ENCODE measurements around the gene NRARP.
A peak's percentile ranks its signal among the peaks of the same experiment; 100 is the strongest.

NRARP gene

GRCh38 chr9:137321726-137322361, 19.8 kb upstream of the NRARP start:
- DNase-seq, result no peak

DNA sequence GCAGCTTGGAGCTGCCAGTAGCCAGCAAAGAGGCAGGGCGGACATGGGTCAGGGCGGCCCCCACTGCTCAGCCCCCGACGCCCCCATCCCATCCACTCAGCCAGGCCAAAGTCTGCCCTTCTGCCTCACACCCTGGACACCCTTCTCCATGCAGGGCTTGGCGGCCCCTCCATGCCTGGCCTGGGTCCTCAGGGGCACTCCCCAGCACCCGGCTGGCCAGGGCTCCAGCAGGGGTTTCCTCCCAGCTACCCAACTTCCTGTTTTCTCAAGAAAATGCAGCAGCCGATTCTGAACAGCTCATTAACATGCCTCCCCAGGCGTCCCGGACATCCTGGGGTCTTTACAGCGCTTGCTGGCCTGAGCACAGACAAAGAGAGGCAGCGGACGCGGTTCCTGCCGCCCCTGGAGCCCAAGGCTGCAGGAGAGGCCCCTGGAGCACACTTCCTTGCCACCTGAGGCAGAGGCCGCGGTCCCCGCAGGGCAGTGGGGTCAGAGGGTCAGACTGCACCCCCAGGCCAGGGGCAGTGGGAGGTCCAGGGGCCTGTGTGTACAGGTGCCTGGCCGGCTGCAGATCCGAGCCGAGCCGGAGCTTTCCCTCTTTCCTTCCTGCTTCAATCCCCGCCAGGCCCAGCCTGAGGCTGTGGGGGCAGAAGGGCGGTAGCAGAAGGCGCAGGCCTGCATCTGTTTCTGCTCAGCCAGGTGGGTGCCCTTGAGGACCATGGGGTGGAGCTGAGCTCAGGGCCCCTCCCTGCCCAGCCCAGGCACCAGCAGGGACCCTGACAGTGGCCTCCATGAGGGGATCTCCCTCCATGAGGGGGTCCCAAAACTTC, 18.7 kb upstream of the NRARP start:
- peak; percentile 45 for DNase-seq

GRCh38 chr9:137319739-137320551, 17.9 kb upstream of the NRARP start:
- no peak for DNase-seq

- DNase-seq, result peak; percentile 55
Observed at GRCh38 chr9:137319011-137319738, 17.1 kb upstream of the NRARP start.

DNA sequence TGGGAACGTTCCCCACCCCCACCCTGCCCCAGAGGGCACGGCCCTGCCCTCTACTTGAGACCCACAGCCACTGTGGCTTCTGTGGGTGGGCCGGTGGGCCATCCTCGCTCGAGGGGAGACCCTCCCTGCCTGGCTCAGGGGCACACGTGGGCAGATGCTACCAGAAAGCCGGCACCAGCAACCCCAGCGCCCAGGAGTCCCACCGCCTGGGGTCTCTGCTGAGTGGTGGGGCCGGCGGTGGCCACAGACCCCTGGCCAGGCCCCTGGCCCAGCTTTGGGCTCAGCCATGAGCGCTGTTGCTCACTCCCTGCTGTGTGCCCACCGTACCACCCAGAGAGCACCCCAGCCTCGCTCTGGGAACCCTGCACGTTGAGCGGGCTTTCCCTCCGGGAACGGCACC, 16.5 kb upstream of the NRARP start:
- no peak for DNase-seq

- DNase-seq, result no peak
Observed at GRCh38 chr9:137317718-137318511, 15.8 kb upstream of the NRARP start.

DNA sequence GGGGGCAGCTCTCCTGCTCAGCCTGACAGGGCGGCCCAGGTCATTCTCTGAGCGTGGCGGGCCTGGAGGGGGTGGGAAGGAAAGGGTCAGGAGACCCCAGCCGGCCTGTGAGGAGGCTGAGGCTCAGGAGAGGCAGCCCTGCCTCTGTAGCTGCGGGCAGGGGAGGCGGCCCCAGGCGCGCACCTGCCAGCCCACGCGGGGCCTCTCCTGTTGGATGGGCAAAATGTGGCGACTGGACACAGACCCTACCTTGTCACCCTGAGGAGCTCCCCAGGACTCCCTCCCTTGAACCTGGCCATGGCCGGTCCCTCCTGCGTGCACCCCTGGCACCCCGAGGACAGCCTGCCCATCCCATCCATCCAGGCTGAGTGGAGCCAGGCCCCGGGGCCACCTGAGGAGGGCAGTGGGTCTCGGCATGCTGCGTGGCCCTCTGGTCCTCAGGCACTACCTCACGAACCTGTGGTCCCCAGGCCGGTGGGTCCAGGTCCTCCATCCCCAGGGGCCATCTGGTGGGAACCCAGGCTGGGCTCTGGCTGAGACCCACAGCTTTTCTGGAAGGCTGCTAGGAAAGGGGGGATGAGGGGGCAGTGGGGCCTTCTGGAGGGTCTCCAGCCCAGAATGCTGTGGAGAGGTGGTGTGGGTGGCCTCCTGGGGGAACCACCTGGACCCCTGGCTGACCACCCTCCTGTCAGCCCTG, 15.1 kb upstream of the NRARP start:
- no peak for DNase-seq

GRCh38 chr9:137316012-137316981, 14.2 kb upstream of the NRARP start:
- DNase-seq, result peak; percentile 68

DNA sequence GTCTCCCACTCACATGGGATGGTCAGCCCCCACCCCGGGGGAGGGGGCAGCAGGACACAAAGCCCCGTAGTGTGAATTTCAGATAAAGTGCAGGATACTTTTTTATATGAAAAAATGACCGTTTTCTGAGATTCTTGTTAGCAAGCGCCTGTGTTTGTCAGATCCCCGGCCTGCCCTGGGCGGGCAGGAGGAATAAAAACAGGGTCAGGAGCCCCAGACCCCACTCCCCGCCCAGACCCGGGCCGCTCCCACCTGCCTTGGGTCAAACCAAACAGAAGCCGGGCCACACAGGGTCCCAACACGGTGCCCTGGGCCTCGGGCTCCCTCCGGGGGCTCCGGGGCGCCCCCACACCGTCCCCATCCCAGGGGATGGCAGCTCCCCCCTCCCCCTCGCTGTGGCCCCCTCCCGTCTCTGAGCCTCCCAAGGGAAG, 13.5 kb upstream of the NRARP start:
- DNase-seq, result peak; percentile 26

DNA sequence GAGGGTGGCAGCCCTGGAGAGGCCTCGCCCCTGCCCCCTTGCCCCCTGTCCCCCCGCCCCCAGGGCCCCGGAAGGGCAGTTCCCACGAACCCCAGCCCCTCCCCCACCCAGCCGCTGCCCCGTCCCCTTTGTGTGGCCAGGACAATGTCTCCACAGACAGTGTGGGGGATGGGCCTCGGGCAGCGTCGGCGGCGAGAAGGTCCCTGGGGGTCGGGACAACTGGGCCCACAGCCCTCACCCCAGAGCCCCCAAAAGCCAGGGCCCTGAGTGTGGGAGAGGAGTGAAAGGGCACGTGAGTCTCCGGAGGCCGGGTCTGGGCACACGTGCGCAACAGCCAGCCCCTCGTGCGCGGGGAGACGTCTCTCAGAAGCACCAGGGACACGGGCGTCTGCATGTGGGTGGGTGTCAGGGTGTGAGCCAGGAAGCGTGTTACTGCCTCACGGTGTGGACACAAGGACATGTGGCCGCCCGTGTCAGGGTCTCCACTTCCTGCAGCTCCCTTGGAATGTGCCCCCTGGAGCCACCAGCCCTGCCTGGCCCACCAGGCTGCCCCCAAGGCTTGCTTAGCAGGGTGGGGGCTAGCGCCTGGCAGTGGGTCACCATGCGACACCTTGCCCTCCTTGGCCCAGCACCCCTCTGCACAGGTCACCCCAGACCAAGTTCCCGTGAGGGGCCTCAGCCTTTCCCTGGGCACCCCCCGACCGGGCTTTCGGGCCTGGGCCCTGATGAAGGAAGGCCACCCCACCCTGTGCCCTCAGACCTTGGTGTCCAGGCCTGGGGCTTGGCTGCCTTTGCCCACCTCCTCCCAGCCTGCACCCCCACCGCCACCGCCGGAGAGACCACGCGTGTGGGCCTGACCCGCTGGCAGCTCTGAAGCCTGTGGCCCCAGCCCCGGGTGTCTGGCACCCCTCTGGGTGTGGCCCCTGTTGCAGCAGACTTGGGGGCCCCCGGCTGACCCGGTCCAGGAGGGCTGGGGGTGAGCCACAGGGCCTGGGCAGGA, 12.8 kb upstream of the NRARP start:
- peak; percentile 22 for DNase-seq

DNA sequence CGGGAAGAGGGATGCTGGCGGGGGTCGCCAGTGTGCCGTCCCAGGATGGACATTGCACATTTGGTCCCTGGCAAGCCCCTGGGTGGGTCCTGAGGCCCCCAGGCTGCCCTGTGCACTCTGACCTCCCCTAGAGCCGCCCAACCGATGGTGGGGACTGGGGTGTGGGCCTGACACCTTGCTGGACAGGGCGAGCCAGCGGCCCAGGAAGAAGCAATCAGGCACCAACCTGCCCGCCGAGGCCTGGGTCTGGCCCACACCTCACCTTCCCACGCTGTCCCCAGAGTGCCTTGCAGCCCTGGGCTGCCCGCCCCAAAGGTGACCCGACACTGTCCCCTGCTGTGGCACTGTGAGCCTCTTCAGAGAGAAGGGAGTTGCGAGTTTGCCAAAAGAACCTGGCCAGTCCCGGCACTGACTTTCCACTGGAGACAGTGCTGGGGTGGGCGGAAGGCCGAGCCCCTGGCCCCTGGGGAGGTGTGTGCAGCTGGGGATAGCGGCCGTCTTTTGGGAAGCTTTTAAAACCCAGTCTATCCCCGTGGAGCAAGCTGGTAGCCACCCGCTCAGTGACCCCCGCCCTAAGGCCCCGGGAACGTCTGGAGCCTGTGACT, 12.0 kb upstream of the NRARP start:
- DNase-seq, result peak; percentile 17

- DNase-seq, result no peak
Observed at GRCh38 chr9:137313326-137313936, 11.4 kb upstream of the NRARP start.

- DNase-seq, result no peak
Observed at GRCh38 chr9:137312852-137313325, 10.8 kb upstream of the NRARP start.

DNA sequence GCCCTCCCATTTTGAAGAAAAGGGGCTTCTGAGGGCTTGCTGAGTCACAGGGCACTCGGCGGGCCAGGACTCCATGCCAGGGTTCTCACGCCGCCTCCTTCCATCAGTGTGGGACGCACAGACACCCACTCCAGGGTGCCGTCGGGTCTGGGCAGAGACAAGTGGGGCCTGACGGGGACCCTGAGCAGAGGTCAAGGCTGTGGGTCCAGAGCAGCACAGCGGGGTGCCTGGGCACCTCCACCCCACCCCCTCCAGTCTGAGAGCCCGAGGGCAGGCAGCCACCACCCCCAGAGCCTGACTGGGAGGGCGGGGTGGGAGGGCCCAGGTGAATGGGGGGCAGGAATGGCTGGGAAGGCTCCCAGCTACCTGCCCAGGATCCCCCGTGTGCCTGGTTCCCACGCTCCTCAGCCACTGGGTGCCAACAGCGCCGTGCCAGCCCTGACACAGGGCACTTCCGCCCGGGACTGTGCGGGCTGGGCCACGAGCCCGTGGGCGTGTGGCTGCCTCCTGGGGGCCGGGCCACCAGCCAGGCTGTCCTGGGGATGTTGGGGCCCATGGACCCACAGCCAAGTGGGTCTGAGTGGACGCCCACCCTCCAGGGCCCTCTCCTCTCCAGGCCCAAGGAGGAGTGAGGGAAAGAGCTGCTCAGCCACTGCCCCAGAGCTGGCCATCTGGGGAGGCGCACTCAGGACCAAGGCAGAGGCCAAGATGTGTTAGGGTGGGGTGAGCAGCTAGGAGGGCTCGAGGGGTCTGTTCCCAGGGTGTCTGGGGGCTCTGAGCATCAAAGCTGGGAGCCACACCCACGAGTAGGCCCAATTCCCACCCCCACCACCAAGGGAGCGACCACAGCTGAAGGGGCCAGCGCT, 10.1 kb upstream of the NRARP start:
- no peak for DNase-seq

GRCh38 chr9:137311171-137311985, 9.3 kb upstream of the NRARP start:
- no peak for DNase-seq
